HEK293 (cell line): ENCODE measurements around the gene SFMBT2.

Source experiments
- CTCF ChIA-PET: fragments of 350-600 bp; formaldehyde crosslinking; extraction: SDS; loops from one replicate; lab custom pipeline; 2021; ENCODE audit warnings: antibody characterized with exemption; lab: Yijun Ruan, JAX
- POLR2A ChIA-PET: fragments of 300-600 bp; formaldehyde crosslinking; extraction: SDS; loops from one replicate; lab custom pipeline; 2020; ENCODE audit warnings: antibody characterized with exemption, inconsistent platforms; lab: Yijun Ruan, JAX
- H3K27ac ChIP-seq: fragments of 200-500 bp; sonication (Bioruptor generic); 2 replicates; pipeline ENCODE4 v1.5.1; 2014; ENCODE audit warnings: low read depth, low read length, control low read depth, inconsistent platforms; ENCODE audit errors: extremely low read depth
- H3K36me3 ChIP-seq, 2 experiments: fragments of 200-500 bp in 1 of 2; sonication (Bioruptor generic) in 1 of 2; 1 replicate in 1 of 2; 2 replicates in 1 of 2; pipeline ENCODE4 v1.5.1; 2014 to 2017; ENCODE audit warnings: inconsistent platforms in 2 of 2, low read length in 2 of 2; ENCODE audit not compliant: control insufficient read depth in 2 of 2, insufficient read depth in 1 of 2
- H3K4me1 ChIP-seq: fragments of 200-500 bp; sonication (Bioruptor generic); 2 replicates; pipeline ENCODE4 v1.5.1; 2014; ENCODE audit warnings: mild to moderate bottlenecking, low read length, inconsistent platforms; ENCODE audit not compliant: control insufficient read depth, insufficient read depth
- H3K4me3 ChIP-seq: 2 replicates; pipeline ENCODE4 v1.5.1; 2011; ENCODE audit warnings: low read depth, mild to moderate bottlenecking, control low read depth, low read length, moderate library complexity
- H3K9me3 ChIP-seq: fragments of 200-500 bp; sonication (Bioruptor generic); 2 replicates; pipeline ENCODE4 v1.5.1; 2014; ENCODE audit warnings: low read depth, low read length, inconsistent platforms; ENCODE audit not compliant: control insufficient read depth, insufficient read depth
- BCL11B ChIP-seq: fragments of 450-650 bp; formaldehyde crosslinking; IDR thresholded peaks from 2 replicates; pipeline ENCODE4 v1.5.1; 2016; ENCODE audit warnings: low read depth, missing biosample characterization, missing genetic modification characterization
- FEZF1 ChIP-seq: fragments of 450-650 bp; formaldehyde crosslinking; IDR thresholded peaks from 2 replicates; pipeline ENCODE4 v1.5.1; 2016; ENCODE audit warnings: missing biosample characterization, missing genetic modification characterization
- GLIS1 ChIP-seq: fragments of 450-650 bp; formaldehyde crosslinking; IDR thresholded peaks from 2 replicates; pipeline ENCODE4 v1.5.1; 2016; ENCODE audit warnings: missing biosample characterization, missing genetic modification characterization
- GLIS2 ChIP-seq: fragments of 450-650 bp; formaldehyde crosslinking; IDR thresholded peaks from 2 replicates; pipeline ENCODE4 v1.5.1; 2016; ENCODE audit warnings: missing biosample characterization, missing genetic modification characterization
- KLF7 ChIP-seq: fragments of 450-650 bp; formaldehyde crosslinking; IDR thresholded peaks from 2 replicates; pipeline ENCODE4 v1.5.1; 2016; ENCODE audit warnings: missing biosample characterization, missing genetic modification characterization, borderline replicate concordance
- SCRT2 ChIP-seq: fragments of 450-650 bp; formaldehyde crosslinking; IDR thresholded peaks from 2 replicates; pipeline ENCODE4 v1.5.1; 2016; ENCODE audit warnings: missing biosample characterization, missing genetic modification characterization
- WT1 ChIP-seq: fragments of 450-650 bp; formaldehyde crosslinking; IDR thresholded peaks from 2 replicates; pipeline ENCODE4 v1.5.1; 2016; ENCODE audit warnings: missing biosample characterization, missing genetic modification characterization
- ZBTB6 ChIP-seq: fragments of 450-650 bp; formaldehyde crosslinking; IDR thresholded peaks from 2 replicates; pipeline ENCODE4 v1.5.1; 2017; ENCODE audit warnings: missing biosample characterization, missing genetic modification characterization
- ZNF148 ChIP-seq: fragments of 450-650 bp; formaldehyde crosslinking; IDR thresholded peaks from 2 replicates; pipeline ENCODE4 v1.5.0; 2017; ENCODE audit warnings: missing biosample characterization, missing genetic modification characterization, borderline replicate concordance
- ZNF214 ChIP-seq: fragments of 450-650 bp; formaldehyde crosslinking; IDR thresholded peaks from 2 replicates; pipeline ENCODE4 v1.5.1; 2017; ENCODE audit warnings: missing biosample characterization, mild to moderate bottlenecking, missing genetic modification characterization, borderline replicate concordance
- ZNF302 ChIP-seq: fragments of 450-650 bp; formaldehyde crosslinking; IDR thresholded peaks from 2 replicates; pipeline ENCODE4 v1.5.1; 2016; ENCODE audit warnings: missing biosample characterization, missing genetic modification characterization, low read depth
- ZNF391 ChIP-seq: fragments of 450-650 bp; formaldehyde crosslinking; IDR thresholded peaks from 2 replicates; pipeline ENCODE4 v1.5.1; 2016; ENCODE audit warnings: low read depth, missing biosample characterization, missing genetic modification characterization, borderline replicate concordance
- ZNF426 ChIP-seq: fragments of 450-650 bp; formaldehyde crosslinking; IDR thresholded peaks from 2 replicates; pipeline ENCODE4 v1.5.1; 2017; ENCODE audit warnings: missing biosample characterization, missing genetic modification characterization, mild to moderate bottlenecking, inconsistent platforms, moderate library complexity
- ZNF548 ChIP-seq: fragments of 450-650 bp; formaldehyde crosslinking; IDR thresholded peaks from 2 replicates; pipeline ENCODE4 v1.5.1; 2016; ENCODE audit warnings: missing biosample characterization, missing genetic modification characterization
- ZNF560 ChIP-seq: fragments of 450-650 bp; formaldehyde crosslinking; IDR thresholded peaks from 2 replicates; pipeline ENCODE4 v1.5.1; 2017; ENCODE audit warnings: missing biosample characterization, missing genetic modification characterization, borderline replicate concordance
- ZNF571 ChIP-seq: fragments of 450-650 bp; formaldehyde crosslinking; IDR thresholded peaks from 2 replicates; pipeline ENCODE4 v1.5.0; 2017; ENCODE audit warnings: missing biosample characterization, missing genetic modification characterization
- ZNF610 ChIP-seq: fragments of 450-650 bp; formaldehyde crosslinking; IDR thresholded peaks from 2 replicates; pipeline ENCODE4 v1.5.1; 2016; ENCODE audit warnings: missing biosample characterization, missing genetic modification characterization, borderline replicate concordance
- ZNF837 ChIP-seq: fragments of 450-650 bp; formaldehyde crosslinking; IDR thresholded peaks from 2 replicates; pipeline ENCODE4 v1.5.1; 2016; ENCODE audit warnings: missing biosample characterization, missing genetic modification characterization
- ZSCAN30 ChIP-seq: fragments of 450-650 bp; IDR thresholded peaks from 2 replicates; pipeline ENCODE4 v1.5.1; 2018; ENCODE audit warnings: missing biosample characterization, mild to moderate bottlenecking, missing genetic modification characterization, moderate library complexity
- TF ChIP-seq, protein P1 (sequence below): fragments of 450-650 bp; formaldehyde crosslinking; optimal IDR thresholded peaks from 2 replicates; pipeline ENCODE3; 2016; ENCODE audit warnings: missing biosample characterization, mild to moderate bottlenecking, missing genetic modification characterization
- TF ChIP-seq, protein P2 (sequence below): fragments of 450-650 bp; formaldehyde crosslinking; IDR thresholded peaks from 2 replicates; pipeline ENCODE4 v1.5.1; 2017; ENCODE audit warnings: missing biosample characterization, missing genetic modification characterization
- TF ChIP-seq, protein P3 (sequence below): fragments of 450-650 bp; formaldehyde crosslinking; conservative IDR thresholded peaks from 2 replicates; pipeline ENCODE4 v1.5.1; 2016; ENCODE audit warnings: low read depth, missing biosample characterization, missing genetic modification characterization

Gene SFMBT2

GRCh38 chr10:7159517-7159916 lies 251.3 kb downstream of the SFMBT2 start:
- peaks cover 5 to 47% of the 10 kb centered on the region in 2 experiments; a peak in 1 of 3 replicates for H3K36me3 ChIP-seq
- no peaks in the 10 kb centered on the region for H3K9me3 ChIP-seq
- POLR2A ChIA-PET = no interaction called here
- H3K27ac ChIP-seq = no peak overlapping the region
- no peak overlapping the region for H3K4me3 ChIP-seq
- CTCF ChIA-PET = interaction anchor here (1.3 kb wide), 1 partner anchor 38 kb away, joined by 4 read pairs; no protein-coding TSS in a partner anchor
- no peak for TF ChIP-seq ZNF610
- TF ChIP-seq, all 188 proteins: peak for 0
- no peaks in the 10 kb centered on the region for H3K4me1 ChIP-seq

GRCh38 chr10:7157091-7157490 lies 253.7 kb downstream of the SFMBT2 start:
- POLR2A ChIA-PET = no interaction called here
- CTCF ChIA-PET = no interaction called here
- H3K27ac ChIP-seq = no peak overlapping the region

DNA sequence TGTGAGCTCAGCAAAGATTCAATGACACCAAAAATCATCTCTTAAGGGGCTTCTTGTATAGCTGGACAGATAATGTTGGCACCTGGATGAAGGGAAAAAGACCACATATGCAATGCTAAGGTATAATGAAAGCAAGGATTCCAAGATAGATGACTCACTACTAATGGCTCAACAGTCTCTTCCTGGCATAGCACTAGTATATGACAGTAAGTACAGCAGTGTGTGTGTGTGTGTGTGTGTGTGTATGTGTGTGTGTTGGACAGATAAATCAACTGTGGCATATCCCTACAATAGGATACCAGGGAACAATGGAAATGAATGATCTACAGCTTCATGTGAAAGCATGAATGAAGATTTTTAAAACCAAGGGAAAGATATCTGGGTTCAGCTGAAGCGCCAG lies 257.1 kb downstream of the SFMBT2 start:
- Histone ChIP-seq H3K36me3 (no peaks in the 10 kb centered on the region), H3K9me3 (no peaks in the 10 kb centered on the region), H3K27ac (no peak overlapping the region), H3K4me1 (no peaks in the 10 kb centered on the region), H3K4me3 (no peak overlapping the region)
- CTCF ChIA-PET = interaction anchor here (1.0 kb wide), 1 partner anchor 263 kb away, joined by 4 read pairs; no protein-coding TSS in a partner anchor
- POLR2A ChIA-PET = no interaction called here
- TF ChIP-seq ZNF837 (no peak), SCRT2 (tag by site-specific recombination) (peak; percentile 16; the same call in 1 of the 2 replicates), GLIS1 (tag by site-specific recombination) (no peak), KLF7 (tag by site-specific recombination) (no peak), GLIS2 (tag by site-specific recombination) (no peak), ZNF560 (no peak), ZNF148 (tag by site-specific recombination) (peak; percentile 67; the same call in 1 of the 2 replicates), ZNF391 (tag by site-specific recombination) (no peak), ZNF426 (no peak), FEZF1 (tag by site-specific recombination) (no peak), ZBTB6 (no peak), ZNF214 (tag by site-specific recombination) (no peak), ZNF571 (tag by site-specific recombination) (no peak)
- TF ChIP-seq, protein P1, sequence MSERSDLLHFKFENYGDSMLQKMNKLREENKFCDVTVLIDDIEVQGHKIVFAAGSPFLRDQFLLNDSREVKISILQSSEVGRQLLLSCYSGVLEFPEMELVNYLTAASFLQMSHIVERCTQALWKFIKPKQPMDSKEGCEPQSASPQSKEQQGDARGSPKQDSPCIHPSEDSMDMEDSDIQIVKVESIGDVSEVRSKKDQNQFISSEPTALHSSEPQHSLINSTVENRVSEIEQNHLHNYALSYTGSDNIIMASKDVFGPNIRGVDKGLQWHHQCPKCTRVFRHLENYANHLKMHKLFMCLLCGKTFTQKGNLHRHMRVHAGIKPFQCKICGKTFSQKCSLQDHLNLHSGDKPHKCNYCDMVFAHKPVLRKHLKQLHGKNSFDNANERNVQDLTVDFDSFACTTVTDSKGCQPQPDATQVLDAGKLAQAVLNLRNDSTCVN (tag by site-specific recombination) = no peak
- TF ChIP-seq, protein P2, sequence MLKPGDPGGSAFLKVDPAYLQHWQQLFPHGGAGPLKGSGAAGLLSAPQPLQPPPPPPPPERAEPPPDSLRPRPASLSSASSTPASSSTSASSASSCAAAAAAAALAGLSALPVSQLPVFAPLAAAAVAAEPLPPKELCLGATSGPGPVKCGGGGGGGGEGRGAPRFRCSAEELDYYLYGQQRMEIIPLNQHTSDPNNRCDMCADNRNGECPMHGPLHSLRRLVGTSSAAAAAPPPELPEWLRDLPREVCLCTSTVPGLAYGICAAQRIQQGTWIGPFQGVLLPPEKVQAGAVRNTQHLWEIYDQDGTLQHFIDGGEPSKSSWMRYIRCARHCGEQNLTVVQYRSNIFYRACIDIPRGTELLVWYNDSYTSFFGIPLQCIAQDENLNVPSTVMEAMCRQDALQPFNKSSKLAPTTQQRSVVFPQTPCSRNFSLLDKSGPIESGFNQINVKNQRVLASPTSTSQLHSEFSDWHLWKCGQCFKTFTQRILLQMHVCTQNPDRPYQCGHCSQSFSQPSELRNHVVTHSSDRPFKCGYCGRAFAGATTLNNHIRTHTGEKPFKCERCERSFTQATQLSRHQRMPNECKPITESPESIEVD (tag by site-specific recombination) = no peak
- TF ChIP-seq, protein P3, sequence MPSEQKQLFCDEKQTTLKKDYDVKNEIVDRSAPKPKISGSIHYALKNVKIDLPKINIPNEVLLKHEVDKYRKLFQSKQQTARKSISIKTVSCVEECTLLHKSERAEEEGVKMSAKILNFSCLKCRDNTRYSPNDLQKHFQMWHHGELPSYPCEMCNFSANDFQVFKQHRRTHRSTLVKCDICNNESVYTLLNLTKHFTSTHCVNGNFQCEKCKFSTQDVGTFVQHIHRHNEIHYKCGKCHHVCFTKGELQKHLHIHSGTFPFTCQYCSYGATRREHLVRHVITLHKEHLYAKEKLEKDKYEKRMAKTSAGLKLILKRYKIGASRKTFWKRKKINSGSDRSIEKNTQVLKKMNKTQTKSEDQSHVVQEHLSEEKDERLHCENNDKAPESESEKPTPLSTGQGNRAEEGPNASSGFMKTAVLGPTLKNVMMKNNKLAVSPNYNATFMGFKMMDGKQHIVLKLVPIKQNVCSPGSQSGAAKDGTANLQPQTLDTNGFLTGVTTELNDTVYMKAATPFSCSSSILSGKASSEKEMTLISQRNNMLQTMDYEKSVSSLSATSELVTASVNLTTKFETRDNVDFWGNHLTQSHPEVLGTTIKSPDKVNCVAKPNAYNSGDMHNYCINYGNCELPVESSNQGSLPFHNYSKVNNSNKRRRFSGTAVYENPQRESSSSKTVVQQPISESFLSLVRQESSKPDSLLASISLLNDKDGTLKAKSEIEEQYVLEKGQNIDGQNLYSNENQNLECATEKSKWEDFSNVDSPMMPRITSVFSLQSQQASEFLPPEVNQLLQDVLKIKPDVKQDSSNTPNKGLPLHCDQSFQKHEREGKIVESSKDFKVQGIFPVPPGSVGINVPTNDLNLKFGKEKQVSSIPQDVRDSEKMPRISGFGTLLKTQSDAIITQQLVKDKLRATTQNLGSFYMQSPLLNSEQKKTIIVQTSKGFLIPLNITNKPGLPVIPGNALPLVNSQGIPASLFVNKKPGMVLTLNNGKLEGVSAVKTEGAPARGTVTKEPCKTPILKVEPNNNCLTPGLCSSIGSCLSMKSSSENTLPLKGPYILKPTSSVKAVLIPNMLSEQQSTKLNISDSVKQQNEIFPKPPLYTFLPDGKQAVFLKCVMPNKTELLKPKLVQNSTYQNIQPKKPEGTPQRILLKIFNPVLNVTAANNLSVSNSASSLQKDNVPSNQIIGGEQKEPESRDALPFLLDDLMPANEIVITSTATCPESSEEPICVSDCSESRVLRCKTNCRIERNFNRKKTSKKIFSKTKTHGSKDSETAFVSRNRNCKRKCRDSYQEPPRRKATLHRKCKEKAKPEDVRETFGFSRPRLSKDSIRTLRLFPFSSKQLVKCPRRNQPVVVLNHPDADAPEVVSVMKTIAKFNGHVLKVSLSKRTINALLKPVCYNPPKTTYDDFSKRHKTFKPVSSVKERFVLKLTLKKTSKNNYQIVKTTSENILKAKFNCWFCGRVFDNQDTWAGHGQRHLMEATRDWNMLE = no peak

More at GRCh38 chr10:7157091-7157490, 253.7 kb downstream of the SFMBT2 start:
- no peak overlapping the region for H3K4me3 ChIP-seq
- TF ChIP-seq GLIS1 (tag by site-specific recombination) = no peak
- TF ChIP-seq WT1 = no peak
- TF ChIP-seq ZSCAN30 = no peak
- no peak for TF ChIP-seq BCL11B (tag by site-specific recombination)
- TF ChIP-seq ZNF548 = no peak
- no peak for TF ChIP-seq ZNF302 (tag by site-specific recombination)
- no peaks in the 10 kb centered on the region for H3K4me1 ChIP-seq
- H3K9me3 ChIP-seq = no peaks in the 10 kb centered on the region
- peaks cover 0 to 24% of the 10 kb centered on the region in 2 experiments; a peak in 1 of 3 replicates for H3K36me3 ChIP-seq
